HG02678 (cell line): ENCODE measurements around the gene CADM1.

Source experiments
- ATAC-seq: cut with Tn5 transposase; IDR thresholded peaks from one replicate; pipeline ENCODE4 v1.9.1; 2021; ENCODE audit warnings: mild to moderate bottlenecking, moderate library complexity; ENCODE audit not compliant: unreplicated experiment

The CADM1 gene

GRCh38 chr11:115190196-115190595, 314.0 kb downstream of the CADM1 start:
- no peak for ATAC-seq

- ATAC-seq = no peak
Measured at GRCh38 chr11:115188898-115189278, 315.3 kb downstream of the CADM1 start.

- ATAC-seq = no peak
Measured at GRCh38 chr11:115188188-115188897, 315.9 kb downstream of the CADM1 start.

- no peak for ATAC-seq
Measured at GRCh38 chr11:115185931-115186330, 318.3 kb downstream of the CADM1 start.

- no peak for ATAC-seq
Measured at GRCh38 chr11:115185507-115185906, 318.7 kb downstream of the CADM1 start.

GRCh38 chr11:115184901-115185300, 319.3 kb downstream of the CADM1 start:
- no peak for ATAC-seq

GRCh38 chr11:115183830-115184229, 320.4 kb downstream of the CADM1 start:
- ATAC-seq = no peak

- ATAC-seq = no peak
Measured at GRCh38 chr11:115183136-115183535, 321.1 kb downstream of the CADM1 start.

- ATAC-seq = no peak
Measured at GRCh38 chr11:115182282-115182955, 321.8 kb downstream of the CADM1 start.

GRCh38 chr11:115181538-115181937, 322.7 kb downstream of the CADM1 start:
- ATAC-seq = no peak

GRCh38 chr11:115180272-115180671, 323.9 kb downstream of the CADM1 start:
- ATAC-seq = no peak

GRCh38 chr11:115179636-115180035, 324.6 kb downstream of the CADM1 start:
- ATAC-seq = no peak

- no peak for ATAC-seq
Measured at GRCh38 chr11:115178705-115179104, 325.5 kb downstream of the CADM1 start.

- no peak for ATAC-seq
Measured at GRCh38 chr11:115173136-115173535, 331.1 kb downstream of the CADM1 start.

- no peak for ATAC-seq
Measured at GRCh38 chr11:115170133-115170815, 333.9 kb downstream of the CADM1 start.

GRCh38 chr11:115169251-115169650, 335.0 kb downstream of the CADM1 start:
- no peak for ATAC-seq

- ATAC-seq = no peak
Measured at GRCh38 chr11:115168686-115169085, 335.5 kb downstream of the CADM1 start.

GRCh38 chr11:115168229-115168671, 336.0 kb downstream of the CADM1 start:
- ATAC-seq = no peak

- no peak for ATAC-seq
Measured at GRCh38 chr11:115167456-115167855, 336.8 kb downstream of the CADM1 start.

GRCh38 chr11:115166820-115167219, 337.4 kb downstream of the CADM1 start:
- ATAC-seq = no peak

- ATAC-seq = no peak
Measured at GRCh38 chr11:115164774-115165173, 339.4 kb downstream of the CADM1 start.

- ATAC-seq = no peak
Measured at GRCh38 chr11:115162919-115163318, 341.3 kb downstream of the CADM1 start.
